Right kidney (tissue), 1 donor: Measurements from ENCODE around the gene COTL1.

Experiments used
- DNase-seq: peaks from one replicate; pipeline ENCODE4 v3.0.0-alpha.2; 2016

COTL1 gene

DNA sequence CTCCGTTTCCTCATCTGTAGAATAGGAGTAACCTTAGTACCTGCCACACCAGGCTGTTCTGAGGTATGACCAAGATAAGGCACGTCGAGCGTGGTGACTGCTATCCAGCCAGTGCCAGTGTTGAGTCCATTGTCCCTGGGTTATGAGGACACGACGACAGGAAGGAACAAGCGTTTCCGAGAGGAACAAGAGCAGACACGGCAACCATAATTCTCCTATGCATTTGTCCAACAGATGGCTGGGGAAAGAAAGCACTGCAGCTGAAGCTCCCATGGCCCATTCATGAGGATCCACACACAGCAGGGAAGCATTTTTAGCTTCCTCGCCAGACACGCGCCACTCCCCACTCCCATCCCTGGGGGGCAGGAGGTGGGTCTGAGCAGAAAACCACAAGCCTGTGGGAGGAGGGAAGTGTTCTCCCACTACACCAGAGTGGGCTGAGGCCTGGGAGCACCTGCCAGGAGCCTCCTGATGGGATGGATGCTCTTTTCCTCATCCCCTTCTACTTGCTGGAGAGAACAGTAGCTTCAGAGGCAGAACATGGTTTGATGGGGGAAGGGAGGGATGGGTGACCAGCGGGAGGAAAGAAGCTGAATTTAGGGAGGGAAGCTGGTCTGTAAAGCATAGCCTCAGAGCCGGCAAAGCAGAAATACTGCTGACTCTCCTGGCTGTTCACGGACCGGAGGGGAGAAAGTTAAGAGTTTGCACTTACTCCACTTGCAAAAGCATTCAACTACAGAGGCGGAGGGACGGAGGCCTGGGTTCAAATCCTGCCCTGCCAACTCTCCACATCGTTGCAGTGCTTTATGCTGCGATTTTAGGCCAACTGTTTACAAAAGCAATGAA lies 2.7 kb downstream of the COTL1 start:
- DNase-seq, result no peak

DNA sequence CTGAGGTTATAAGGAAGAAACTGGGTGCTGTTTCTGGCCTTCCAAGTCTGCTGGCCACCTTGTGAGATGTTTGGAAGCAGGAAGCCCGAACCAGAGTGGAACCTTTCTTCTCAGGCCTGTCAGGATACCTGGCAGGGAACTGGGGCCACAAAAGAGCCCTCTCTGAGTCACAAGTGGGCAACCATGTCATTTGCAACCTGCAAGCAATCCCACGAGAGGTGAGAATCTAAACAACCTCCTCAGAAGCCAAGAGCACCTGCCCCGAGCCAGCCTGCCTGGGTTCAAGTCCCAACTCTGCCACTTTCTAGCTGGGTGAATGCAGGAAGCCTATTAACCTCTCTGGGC lies 3.3 kb downstream of the COTL1 start:
- no peak for DNase-seq

DNA sequence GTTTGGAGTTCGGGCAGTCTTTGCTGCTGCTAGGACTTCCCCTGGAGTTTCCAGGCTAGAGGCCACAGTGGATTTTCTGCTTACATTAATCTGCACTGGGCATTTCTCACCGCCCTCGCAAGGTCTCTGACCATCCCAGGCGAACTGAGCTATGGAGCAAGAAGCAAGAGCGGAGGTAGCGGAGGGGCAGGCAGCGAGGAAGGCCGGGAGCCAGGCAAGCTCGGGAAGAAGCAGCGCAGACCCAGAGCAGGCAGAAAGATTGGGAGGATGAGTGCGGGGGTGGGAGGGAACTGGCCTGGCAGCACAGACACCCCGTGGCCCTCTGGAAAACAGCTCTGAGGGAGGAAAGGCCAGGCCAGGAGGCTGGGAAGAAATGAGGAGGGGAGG lies 3.8 kb downstream of the COTL1 start:
- DNase-seq, result no peak

DNA sequence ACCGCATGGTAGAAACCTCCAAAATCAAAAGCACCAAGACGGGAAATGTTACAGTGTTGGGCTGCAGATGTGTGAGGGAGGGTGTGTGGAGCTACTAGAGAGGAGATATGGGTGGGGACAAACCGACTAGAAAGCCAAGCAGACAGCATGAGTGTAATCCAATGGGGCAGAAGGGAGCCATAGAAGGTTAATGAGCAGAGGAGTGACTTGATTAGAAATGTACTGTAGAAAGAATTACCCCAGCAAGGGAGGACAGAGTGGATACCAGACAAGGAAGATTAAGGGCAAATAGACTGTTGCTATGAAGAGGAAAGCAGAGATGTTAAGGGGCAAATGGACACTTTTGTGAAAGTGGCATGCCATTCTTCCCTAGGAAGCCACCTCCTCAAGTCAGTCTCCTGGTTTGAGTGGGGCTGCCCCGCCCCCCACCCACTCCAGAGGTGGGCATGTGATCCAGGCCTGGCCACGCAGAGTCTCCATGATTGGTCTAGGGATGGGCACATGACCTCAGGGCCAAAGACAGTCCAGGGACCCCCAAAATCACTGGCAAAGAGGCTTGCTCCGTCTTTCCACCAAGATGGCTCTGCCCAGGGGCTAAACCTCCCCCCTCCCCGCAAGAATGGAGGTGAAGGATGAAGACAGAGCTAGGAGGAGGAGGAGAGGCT lies 4.3 kb downstream of the COTL1 start:
- DNase-seq, result no peak

DNA sequence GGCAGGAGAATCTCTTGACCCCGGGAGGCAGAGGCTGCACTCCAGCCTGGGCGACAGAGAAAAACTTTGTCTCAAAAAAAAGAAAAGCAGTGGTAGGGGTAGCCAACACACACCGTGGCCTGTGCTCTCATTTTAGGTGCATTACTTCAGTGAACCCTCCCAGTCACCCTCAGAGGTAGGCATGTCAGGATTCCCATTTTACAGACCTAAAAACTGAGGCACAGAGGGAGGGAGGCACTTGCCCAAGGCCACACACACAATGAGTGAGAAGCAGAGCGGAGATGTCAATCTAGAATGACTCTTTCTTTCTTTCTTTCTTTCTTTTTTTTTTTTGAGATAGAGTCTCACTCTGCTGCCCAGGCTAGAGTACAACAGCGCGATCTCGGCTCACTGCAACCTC lies 5.2 kb downstream of the COTL1 start:
- no peak for DNase-seq

DNA sequence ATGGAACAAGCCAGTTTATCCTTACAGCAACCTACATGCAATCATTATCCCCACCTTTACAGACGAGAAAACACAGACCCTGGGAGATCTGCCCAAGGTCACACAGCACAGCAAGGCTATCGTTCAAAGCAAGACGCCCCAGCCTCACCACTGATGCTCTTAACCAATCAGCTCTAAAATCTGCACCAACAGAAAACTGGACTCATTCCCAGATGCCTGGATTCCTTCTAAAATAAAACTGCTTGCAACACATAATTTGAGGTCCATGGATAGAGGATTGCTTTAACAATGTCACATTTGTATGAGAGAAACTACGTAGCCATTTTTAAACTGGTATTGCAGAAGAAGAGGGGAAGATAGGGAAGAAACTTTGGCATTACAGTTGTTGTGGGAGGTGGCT lies 6.8 kb downstream of the COTL1 start:
- DNase-seq, result no peak

DNA sequence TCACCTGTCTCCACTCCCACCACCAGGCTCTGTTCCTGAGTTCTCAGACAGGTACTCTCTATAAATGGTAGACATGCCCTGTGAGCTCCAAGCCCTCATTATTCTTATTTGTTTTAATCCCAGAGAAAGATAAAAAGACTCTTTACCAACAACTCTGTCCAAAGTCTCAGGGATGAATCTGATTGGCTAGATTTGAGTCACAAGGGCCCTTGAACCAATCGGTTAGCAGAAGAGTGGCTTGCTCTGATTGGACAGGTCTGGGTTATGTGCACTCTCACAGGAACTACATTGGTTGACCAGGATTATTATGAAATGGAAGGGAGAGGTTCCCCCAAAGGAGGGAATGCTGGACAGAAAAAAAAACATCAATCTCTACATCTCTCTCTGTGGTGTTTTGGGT lies 7.5 kb downstream of the COTL1 start:
- DNase-seq, result no peak

DNA sequence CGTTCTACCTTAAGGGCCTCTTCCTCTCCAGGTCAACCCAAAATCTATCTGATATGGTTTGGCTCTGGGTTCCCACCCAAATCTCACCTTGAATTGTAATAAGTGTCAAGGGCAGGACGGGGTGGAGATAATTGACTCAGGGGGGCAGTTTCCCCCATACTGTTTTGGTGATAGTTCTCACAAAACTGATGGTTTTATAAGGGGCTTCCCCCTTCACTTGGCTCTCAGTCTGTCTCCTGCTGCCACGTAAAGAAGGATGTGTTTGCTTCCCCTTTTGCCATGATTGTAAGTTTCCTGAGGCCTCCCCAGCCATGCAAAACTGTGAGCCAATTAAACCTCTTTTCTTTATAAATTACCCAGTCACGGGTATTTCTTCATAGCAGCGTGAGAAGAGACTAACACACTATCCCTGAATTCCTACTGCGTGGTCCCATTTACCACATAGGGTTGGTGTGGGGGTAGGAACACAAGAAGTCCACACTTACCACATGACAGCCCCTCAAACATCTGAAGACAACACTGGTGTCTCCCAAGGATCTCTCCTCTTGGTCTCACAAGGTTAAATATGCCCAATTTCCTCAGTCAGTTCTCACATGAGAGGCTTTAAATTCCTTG lies 8.2 kb downstream of the COTL1 start:
- no peak for DNase-seq

DNA sequence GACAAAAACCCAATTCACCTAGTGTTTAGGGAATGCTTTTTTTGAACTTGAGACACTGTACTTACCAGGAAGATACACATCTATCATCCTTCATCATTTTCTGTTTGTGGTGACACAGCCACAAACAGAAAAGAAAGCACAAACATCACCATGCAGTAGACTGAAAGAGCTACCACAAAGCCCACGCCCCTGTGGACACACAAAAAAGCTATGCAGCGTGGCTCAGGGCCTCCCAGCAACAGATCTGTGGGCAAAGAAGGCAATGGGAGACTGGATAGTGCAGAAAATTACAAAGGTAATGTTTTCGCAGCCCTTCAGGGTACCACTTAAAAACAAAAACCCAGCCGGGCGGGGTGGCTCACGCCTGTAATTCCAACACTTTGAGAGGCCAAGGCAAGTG lies 9.6 kb downstream of the COTL1 start:
- no peak for DNase-seq

DNA sequence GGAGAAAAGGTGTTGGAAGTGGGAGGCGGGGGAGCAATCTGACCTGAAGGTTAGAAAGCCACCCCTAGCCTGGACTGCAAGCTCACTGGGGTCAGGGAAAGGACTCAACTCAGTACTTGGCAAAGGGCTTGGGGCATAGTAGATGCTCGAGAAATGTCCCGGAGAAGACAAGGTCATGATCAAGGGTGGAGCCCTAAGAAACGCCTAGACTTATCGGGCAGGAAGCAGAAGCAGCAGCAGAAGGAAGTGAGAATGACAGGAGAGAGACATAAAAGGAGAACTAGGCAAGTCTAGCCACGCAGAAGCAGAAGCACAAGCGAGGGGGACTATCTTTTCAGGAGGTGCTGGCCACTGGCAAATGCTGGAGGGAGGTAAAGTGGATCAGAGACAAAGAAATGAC lies 10.2 kb downstream of the COTL1 start:
- DNase-seq, result no peak

DNA sequence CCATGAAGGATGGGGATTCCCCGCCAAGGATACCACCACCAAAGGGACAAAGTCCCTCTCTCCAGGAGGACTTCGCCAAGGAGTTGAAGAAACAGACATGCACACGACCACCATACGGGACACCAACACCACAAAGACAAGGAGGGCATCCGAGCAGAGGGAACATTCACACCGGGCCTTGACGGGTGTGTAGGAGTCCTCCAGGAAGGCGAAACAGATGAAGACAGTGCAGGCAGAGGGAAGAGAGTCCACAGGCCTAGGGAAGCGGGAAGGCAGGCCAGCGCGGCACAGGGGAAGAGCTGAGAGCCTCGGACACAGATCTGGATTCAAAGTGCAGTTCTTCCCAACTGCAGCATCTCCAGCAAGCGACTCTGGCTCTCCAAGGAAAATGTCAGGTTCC lies 10.8 kb downstream of the COTL1 start:
- DNase-seq, result no peak

DNA sequence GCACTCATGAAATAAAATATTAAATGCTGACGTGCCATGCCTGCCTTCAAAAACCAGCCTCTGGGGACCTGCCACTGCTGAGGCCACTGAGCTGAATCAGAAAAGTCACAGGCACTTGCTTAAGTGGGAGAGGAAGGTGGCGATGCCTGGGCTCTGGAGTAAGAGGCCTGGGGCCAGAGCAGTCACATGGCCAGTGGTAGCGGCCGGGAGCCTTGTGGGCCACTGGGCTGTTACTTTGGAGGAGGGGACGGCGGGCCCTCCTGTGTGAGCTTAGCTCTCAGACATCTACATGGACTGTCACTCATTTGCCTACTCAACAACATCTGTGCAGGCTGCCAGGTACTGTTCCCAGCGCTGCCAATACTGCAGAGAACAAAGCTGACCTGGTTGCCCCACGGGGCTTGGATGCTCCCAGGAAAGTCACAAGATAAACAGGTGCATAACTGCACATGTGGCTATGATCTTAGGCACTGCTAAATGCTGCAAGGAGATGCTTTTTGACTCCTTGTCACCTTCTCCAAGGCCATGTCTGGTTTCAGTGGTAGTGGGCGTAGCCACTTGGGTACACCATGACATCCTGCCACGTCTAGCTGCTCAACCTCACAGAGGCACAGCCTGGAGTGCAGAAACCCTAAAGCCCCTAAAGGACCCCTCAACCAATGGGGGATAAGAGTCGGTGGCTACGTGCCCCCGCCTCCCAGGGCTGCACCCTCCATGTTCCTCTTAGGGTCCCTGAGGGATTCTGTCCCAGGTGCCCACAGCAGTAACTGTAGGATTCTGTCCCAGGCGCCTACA lies 11.6 kb downstream of the COTL1 start:
- DNase-seq, result no peak

DNA sequence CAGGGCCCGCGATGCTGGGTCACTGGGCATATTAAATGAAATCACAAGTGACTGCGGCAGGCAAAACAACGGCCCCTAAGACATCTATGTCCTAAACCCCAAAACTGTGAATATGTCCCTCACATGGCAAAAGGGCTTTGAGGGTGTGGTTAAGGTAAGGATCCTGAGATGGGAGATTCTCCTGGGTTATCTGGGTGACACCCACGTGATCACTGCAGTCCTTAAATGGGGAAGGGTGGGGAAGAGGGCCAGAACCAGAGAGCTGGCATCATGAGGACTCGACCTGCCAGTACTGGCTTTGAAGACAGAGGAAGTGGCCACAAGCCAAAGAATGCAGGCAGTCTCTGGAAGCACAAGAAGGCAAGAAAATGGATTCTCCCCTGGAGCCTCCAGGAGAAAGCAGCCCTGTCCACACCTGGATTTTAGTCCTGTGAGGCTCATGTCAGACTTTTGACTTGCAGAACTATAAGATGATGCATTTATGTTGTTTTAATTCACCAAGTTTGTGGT lies 12.5 kb downstream of the COTL1 start:
- no peak for DNase-seq

DNA sequence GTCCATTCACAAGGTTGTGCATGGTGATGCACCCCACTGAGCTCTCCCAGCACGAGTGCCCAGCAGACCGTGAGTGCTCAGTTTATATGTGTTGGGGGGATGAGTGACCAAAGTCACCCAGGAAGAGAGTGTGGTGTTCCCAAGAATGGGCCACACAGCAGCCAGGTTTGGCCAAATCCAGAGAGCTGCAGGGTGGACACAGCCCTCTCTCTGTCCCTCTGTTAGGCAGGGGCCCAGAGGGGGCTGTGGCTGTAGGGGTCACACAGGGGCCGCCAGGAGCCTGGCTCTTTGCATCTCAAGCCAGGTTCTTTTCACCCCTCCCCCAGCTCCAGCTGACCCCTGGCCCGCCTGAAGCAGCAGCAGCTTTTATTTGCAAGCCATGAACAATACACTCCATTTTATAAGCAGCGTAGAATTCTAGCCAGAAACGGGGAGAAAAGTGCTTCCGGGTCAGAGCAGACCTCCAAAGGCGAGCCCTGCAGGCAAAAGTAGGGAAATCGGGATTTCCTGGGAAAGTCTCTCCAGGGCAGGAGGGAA lies 13.3 kb downstream of the COTL1 start:
- DNase-seq, result no peak

DNA sequence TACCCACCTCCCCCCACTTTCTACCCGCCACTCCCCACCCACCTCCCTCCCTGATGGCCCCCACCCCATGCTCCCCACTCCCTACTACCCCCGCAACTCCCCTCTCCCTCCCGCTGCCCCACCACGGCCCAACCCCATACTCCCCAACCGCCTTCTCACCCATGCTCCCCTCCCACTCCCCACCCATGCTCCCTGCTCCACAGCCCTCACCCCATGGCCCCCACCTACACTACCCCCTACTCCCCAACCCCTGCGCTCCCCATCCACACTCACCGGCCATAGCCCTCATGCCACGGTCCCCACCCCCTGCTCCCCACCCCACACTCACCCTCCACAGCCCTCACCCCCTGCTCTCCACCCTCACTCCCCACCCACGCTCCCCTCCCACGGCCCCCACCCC lies 13.9 kb downstream of the COTL1 start:
- DNase-seq, result no peak

DNA sequence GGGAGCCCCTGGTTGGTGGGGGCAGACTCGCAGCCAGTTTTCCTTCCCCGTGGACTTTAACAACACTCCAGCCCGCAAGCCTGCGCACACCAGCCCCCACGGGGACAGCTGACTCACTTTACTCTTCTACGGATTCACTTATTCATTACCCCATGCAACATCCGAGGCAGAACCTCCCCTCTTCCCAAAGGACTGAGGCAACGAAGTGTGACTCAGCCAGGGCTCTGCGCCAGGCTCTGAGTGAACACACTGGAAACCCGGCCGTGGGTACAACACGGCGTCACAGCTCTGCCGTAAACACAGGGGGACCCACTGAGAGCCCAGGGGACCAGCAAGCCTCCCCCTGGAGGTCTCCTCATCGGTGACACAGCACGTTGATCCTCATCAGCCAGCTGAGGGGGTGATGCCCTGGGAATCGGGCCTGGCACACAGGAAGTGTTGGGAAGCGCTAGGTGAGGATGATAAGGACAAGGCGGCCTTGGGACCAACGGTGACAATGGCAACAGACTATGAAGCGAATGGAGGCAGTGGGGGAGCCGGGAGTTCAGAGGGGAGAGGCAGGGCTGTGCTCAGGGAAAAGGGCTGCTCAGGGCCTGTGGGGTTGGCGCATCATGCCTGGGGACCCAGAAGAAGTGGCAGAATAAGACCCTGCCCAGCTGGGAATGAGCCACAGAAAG lies 14.6 kb downstream of the COTL1 start:
- DNase-seq, result no peak

DNA sequence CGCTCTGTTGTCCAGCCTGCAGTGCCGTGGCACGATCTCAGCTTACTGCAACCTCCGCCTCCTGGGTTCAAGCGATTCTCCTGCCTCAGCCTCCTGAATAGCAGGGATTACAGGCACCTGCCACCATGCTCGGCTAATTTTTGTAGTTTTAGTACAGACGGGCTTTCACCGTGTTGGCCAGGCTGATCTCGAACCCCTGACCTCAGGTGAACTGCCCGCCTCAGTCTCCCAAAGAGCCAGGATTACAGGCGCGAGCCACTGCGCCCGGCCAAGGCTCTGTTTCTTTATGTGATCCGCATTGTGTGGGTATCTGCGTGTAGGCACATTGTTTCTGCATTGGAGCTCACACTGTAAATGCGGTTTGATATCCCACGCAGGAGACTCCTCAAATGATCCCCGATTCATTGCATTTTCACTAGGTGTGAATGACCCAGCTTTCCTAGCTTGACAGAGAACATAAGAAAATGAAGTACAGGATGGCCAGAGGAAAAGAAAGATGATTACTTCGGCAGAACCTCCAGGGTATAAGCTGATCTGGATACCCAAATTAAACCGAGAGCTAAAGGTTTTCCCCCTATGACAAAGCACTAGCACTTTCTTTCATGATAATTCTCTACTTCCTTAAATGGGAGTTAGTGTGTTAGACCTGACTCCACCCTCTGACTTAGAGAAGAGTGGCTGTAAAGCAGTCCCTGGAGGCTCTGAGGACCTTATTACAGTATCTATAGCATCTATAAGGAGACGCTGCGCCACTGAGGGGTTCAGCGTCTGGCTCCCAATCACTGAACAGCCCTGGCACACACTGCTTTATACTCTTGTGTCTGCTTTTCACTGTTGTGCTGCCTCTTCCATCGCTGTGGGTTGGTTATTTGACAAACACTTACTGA lies 17.3 kb downstream of the COTL1 start:
- no peak for DNase-seq

DNA sequence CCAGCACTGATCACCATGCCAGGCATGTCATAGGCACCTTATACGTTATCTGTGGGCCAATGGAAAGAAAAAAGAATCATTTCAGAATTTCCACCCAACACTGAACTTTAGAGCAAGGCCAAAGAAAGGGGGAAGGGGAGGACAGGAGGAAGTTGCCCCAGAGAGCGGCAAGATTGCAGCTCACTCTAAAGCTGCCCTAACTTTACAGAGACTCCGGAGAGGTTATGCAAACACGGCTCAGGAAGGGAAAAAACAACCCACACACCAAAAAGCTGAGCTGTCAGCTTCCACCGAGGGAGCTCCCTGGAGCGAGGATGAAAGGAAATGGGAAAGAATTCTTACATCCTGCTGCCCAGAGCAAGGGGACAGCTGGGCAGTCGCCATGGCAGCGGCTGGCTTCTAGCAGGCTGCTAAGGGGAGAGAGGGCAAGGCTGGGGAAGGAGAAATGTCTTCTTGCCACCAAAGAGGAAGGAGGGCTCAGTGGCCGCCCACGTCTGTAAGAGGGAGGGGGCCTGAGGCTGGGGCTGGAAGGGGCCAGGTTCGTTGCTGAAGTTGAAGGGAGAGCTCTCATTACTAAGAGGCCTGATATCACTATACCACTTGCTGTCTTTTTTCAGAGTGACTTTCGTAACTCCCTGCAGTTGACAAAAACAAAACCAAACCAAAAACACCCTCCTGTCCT lies 18.2 kb downstream of the COTL1 start:
- DNase-seq, result peak; percentile 71

DNA sequence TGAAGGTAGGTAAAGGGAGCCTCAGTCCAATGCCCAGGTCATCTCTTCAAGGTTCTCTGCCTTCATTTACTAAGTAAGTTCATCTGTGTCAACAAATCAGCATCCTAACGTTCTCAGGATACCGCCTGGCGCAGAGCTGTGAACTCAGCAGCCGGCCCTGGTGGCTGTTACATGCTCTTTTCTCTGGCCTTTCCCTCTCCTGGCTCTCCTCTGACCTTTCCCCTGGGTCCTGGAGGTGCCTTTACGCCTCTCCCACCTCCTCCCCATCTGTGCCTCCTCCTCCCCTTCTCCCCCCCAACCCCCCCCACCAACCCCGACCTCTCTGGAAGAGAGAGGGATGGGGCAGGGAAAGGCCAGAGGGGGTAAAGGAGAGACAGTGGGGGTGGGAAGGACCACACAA lies 19.5 kb downstream of the COTL1 start:
- no peak for DNase-seq

DNA sequence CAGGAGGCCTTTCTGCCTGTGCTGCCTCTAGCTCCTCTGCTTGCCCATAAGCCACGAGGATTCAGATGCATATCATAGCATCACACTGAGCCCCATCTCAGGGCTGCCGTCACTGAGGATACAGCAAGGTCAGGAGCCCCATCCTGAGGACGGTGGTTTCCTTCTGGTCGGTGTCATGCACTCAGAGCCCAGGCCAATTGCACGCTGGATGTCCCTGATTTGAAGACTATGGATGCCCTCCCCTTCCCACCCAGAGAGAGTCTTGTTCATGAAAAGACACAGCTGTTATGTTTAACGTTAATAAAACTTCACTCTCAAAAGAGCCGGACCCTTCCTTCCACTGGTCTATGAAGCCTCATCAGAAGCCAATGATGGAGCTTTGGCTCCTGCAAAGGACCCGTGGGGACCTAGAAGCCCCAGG lies 19.9 kb downstream of the COTL1 start:
- peak; percentile 62 for DNase-seq
